ENCODE measurements around the gene GFI1.
A peak's percentile ranks its signal among the peaks of the same experiment; 100 is the strongest.

GFI1 gene

GRCh38 chr1:92488416-92488815, 1.7 kb upstream of the GFI1 start:
- no peak for DNase-seq (ENCODE audit: low spot score)

GRCh38 chr1:92487078-92487605, 417 bp upstream of the GFI1 start:
- DNase-seq (ENCODE audit: low spot score) = no peak

GRCh38 chr1:92485381-92486250, 1.1 kb downstream of the GFI1 start:
- peak; percentile 68 for DNase-seq (ENCODE audit: low spot score)

GRCh38 chr1:92484472-92485380, 2.0 kb downstream of the GFI1 start:
- DNase-seq (ENCODE audit: low spot score) = peak; percentile 72

- DNase-seq (ENCODE audit: low spot score) = peak; percentile 70
Observed at GRCh38 chr1:92483610-92484471, 2.9 kb downstream of the GFI1 start.

GRCh38 chr1:92482665-92483609, 3.8 kb downstream of the GFI1 start:
- no peak for DNase-seq (ENCODE audit: low spot score)

GRCh38 chr1:92481971-92482664, 4.6 kb downstream of the GFI1 start:
- DNase-seq (ENCODE audit: low spot score) = peak; percentile 67

- no peak for DNase-seq (ENCODE audit: low spot score)
Observed at GRCh38 chr1:92481599-92481925, 5.2 kb downstream of the GFI1 start.

GRCh38 chr1:92480813-92481598, 5.7 kb downstream of the GFI1 start:
- no peak for DNase-seq (ENCODE audit: low spot score)

GRCh38 chr1:92480200-92480812, 6.4 kb downstream of the GFI1 start:
- no peak for DNase-seq (ENCODE audit: low spot score)

- DNase-seq (ENCODE audit: low spot score) = no peak
Observed at GRCh38 chr1:92479587-92479986, 7.1 kb downstream of the GFI1 start.

- DNase-seq (ENCODE audit: low spot score) = no peak
Observed at GRCh38 chr1:92478393-92478792, 8.3 kb downstream of the GFI1 start.

GRCh38 chr1:92476071-92476631, 10.6 kb downstream of the GFI1 start:
- no peak for DNase-seq (ENCODE audit: low spot score)

- DNase-seq (ENCODE audit: low spot score) = no peak
Observed at GRCh38 chr1:92475029-92475428, 11.7 kb downstream of the GFI1 start.

GRCh38 chr1:92473781-92474495, 12.8 kb downstream of the GFI1 start:
- no peak for DNase-seq (ENCODE audit: low spot score)

GRCh38 chr1:92470216-92470615, 16.5 kb downstream of the GFI1 start:
- DNase-seq (ENCODE audit: low spot score) = no peak

- no peak for DNase-seq (ENCODE audit: low spot score)
Observed at GRCh38 chr1:92466683-92467352, 19.9 kb downstream of the GFI1 start.
